Panc1 (cell line): ENCODE measurements around the gene CCM2. TPM values are rescaled to one million over a fixed set of nuclear protein-coding genes. Genes with fewer than 3 reads are reported as not detected.

Experiments used
- ATAC-seq: fragments of 200-7000 bp; cut with Tn5 transposase; 2 replicates; pipeline ENCODE4 v1.9.1; 2020; ENCODE audit warnings: mild to moderate bottlenecking, moderate library complexity
- BruUV-seq: library from RNA; stranded (reverse); fragments of 400-500 nt; replicated peaks from 2 replicates; lab custom pipeline; 2021; lab: Mats Ljungman, UMichigan
- CTCF ChIA-PET: fragments of 300-600 bp; sonication (Branson Sonifier 250); formaldehyde crosslinking; loops from one replicate; lab custom pipeline; 2022; ENCODE audit warnings: antibody characterized with exemption; lab: Charles Lee
- POLR2A ChIA-PET: fragments of 300-600 bp; sonication (Branson Sonifier 250); formaldehyde crosslinking; loops from one replicate; lab custom pipeline; 2022; ENCODE audit warnings: antibody characterized with exemption; lab: Charles Lee
- DNase-seq: peaks from one replicate; pipeline ENCODE4 v3.0.0-alpha.2; 2010; ENCODE audit warnings: low read depth, low spot score
- H3K27ac ChIP-seq: 2 replicates; pipeline ENCODE4 v1.5.1; 2011; ENCODE audit warnings: mild to moderate bottlenecking, low read length, inconsistent platforms
- H3K27me3 ChIP-seq: fragments of 200-500 bp; sonication (Bioruptor generic); 2 replicates; pipeline ENCODE4 v1.6.0; 2014; ENCODE audit warnings: low read length, inconsistent platforms; ENCODE audit not compliant: control insufficient read depth, insufficient read depth
- H3K36me3 ChIP-seq: fragments of 200-500 bp; sonication (Bioruptor generic); 2 replicates; pipeline ENCODE4 v1.5.1; 2014; ENCODE audit warnings: inconsistent platforms, mild to moderate bottlenecking, low read length, moderate library complexity; ENCODE audit not compliant: control insufficient read depth, insufficient read depth
- H3K4me1 ChIP-seq: 2 replicates; pipeline ENCODE4 v1.5.1; 2011; ENCODE audit warnings: inconsistent platforms, mild to moderate bottlenecking, low read length, moderate library complexity; ENCODE audit not compliant: control insufficient read depth, insufficient read depth
- H3K4me3 ChIP-seq, 2 experiments: 2 replicates each; pipeline ENCODE4 v1.5.1; 2011 to 2012; ENCODE audit warnings: low read depth in 2 of 2, low read length in 2 of 2, mild to moderate bottlenecking in 2 of 2, inconsistent platforms in 1 of 2, moderate library complexity in 1 of 2
- H3K9me3 ChIP-seq: fragments of 200-500 bp; sonication (Bioruptor generic); 2 replicates; pipeline ENCODE4 v1.5.1; 2014; ENCODE audit warnings: low read depth, mild to moderate bottlenecking, inconsistent platforms, low read length, moderate library complexity; ENCODE audit not compliant: control insufficient read depth, insufficient read depth
- POLR2AphosphoS5 ChIP-seq: IDR thresholded peaks from 2 replicates; pipeline ENCODE4 v1.6.1; 2012; ENCODE audit warnings: mild to moderate bottlenecking, low read depth, low read length, moderate library complexity
- SIN3A ChIP-seq: IDR thresholded peaks from 2 replicates; pipeline ENCODE4 v1.6.1; 2012; ENCODE audit warnings: low read depth, mild to moderate bottlenecking, low read length, moderate library complexity, borderline replicate concordance; ENCODE audit not compliant: insufficient read depth
- TCF7L2 ChIP-seq: IDR thresholded peaks from 2 replicates; pipeline ENCODE4 v1.6.1; 2011; ENCODE audit warnings: mild to moderate bottlenecking, low read depth, low read length, inconsistent platforms
- in situ Hi-C: cut with HindIII; loops from 2 replicates; pipeline ENCODE4 v1.10.0; 2016; ENCODE audit warnings: low sequenced_read_pairs, low pct_unique_long_range_greater_than_20kb
- intact Hi-C: fragments of 100-400 bp; cut with micrococcal nuclease; formaldehyde crosslinking; loops from one replicate; pipeline ENCODE4 v1.10.0; 2022; ENCODE audit not compliant: unreplicated experiment
- total RNA-seq: library from RNA; stranded (reverse); gene quantifications from one replicate; pipeline ENCODE4 v1.2.1, GENCODE V29; 2021; ENCODE audit not compliant: unreplicated experiment
- TF ChIP-seq, protein P1 (sequence below): fragments of 450-650 bp; IDR thresholded peaks from 2 replicates; pipeline ENCODE4 v1.5.1; 2017; ENCODE audit warnings: mild to moderate bottlenecking
- TF ChIP-seq, protein P2 (sequence below), 2 experiments: IDR thresholded peaks; 2 replicates each; pipeline ENCODE4 v1.6.1; 2011 to 2012; ENCODE audit warnings: low read depth in 2 of 2, control low read depth in 1 of 2, low read length in 1 of 2, mild to moderate bottlenecking in 1 of 2, moderate library complexity in 1 of 2; ENCODE audit not compliant: insufficient read depth in 1 of 2

Gene CCM2
- total RNA-seq, 1 experiment from 2014 or later, result 97.1 TPM

DNA sequence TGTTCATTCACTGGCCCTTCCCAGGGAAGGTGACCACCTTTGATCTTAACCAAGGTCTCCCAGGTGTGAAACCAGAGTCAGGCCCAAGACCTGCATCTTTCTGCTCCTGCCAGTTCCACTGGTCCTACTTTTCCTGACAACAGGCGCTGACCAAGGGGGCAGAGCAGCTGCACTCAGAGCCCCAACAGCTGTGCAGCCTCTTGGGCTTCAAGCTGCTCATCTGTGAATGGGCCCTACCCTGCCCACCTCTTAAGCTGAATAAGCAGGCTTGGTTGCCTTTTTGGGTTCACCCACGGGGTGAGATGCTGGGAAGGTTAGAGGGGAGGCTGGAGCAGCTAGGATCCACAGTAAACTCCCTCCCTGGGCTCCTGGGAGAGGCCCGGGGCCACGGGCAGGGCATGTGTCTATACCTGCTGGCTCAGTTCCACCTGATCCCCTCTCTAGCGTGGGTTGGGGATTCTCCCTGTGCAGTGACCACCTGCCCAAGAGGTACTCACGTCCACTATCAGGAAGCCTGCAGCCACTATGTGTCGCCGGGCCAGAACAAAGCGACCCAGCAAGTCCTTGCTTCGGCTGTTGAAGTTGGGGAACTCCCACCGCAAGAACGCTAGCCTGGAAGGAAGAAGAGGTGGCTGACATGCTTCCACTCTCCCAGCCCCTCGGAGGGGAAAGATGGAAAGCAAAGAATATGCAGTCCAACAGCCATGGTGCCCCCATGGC lies 100.9 kb downstream of the CCM2 start:
- in situ Hi-C loops, result no loop called here
- intact Hi-C loops, result loop anchor here (1.0 kb wide), 1 partner anchor 25 kb away; no protein-coding TSS in a partner anchor
- ATAC-seq, result no peak
- DNase-seq, result no peak
- H3K4me1 ChIP-seq, result no peaks in the 10 kb centered on the region
- no TSS peak for BruUV-seq
- no peak overlapping the region for H3K27ac ChIP-seq
- CTCF ChIA-PET, result no interaction called here
- no peak overlapping the region for H3K4me3 ChIP-seq
- no peak for TF ChIP-seq SIN3A
- TF ChIP-seq, protein P1, sequence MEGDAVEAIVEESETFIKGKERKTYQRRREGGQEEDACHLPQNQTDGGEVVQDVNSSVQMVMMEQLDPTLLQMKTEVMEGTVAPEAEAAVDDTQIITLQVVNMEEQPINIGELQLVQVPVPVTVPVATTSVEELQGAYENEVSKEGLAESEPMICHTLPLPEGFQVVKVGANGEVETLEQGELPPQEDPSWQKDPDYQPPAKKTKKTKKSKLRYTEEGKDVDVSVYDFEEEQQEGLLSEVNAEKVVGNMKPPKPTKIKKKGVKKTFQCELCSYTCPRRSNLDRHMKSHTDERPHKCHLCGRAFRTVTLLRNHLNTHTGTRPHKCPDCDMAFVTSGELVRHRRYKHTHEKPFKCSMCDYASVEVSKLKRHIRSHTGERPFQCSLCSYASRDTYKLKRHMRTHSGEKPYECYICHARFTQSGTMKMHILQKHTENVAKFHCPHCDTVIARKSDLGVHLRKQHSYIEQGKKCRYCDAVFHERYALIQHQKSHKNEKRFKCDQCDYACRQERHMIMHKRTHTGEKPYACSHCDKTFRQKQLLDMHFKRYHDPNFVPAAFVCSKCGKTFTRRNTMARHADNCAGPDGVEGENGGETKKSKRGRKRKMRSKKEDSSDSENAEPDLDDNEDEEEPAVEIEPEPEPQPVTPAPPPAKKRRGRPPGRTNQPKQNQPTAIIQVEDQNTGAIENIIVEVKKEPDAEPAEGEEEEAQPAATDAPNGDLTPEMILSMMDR, result no peak
- no peak for TF ChIP-seq TCF7L2
- no peak for TF ChIP-seq POLR2AphosphoS5
- TF ChIP-seq, protein P2, sequence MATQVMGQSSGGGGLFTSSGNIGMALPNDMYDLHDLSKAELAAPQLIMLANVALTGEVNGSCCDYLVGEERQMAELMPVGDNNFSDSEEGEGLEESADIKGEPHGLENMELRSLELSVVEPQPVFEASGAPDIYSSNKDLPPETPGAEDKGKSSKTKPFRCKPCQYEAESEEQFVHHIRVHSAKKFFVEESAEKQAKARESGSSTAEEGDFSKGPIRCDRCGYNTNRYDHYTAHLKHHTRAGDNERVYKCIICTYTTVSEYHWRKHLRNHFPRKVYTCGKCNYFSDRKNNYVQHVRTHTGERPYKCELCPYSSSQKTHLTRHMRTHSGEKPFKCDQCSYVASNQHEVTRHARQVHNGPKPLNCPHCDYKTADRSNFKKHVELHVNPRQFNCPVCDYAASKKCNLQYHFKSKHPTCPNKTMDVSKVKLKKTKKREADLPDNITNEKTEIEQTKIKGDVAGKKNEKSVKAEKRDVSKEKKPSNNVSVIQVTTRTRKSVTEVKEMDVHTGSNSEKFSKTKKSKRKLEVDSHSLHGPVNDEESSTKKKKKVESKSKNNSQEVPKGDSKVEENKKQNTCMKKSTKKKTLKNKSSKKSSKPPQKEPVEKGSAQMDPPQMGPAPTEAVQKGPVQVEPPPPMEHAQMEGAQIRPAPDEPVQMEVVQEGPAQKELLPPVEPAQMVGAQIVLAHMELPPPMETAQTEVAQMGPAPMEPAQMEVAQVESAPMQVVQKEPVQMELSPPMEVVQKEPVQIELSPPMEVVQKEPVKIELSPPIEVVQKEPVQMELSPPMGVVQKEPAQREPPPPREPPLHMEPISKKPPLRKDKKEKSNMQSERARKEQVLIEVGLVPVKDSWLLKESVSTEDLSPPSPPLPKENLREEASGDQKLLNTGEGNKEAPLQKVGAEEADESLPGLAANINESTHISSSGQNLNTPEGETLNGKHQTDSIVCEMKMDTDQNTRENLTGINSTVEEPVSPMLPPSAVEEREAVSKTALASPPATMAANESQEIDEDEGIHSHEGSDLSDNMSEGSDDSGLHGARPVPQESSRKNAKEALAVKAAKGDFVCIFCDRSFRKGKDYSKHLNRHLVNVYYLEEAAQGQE (IDR thresholded peaks at IDR 0.05; ENCODE audit: insufficient read depth in 1 of 2, low read depth in 2 of 2, low read length in 1 of 2), result no peak
- H3K36me3 ChIP-seq, result peaks cover 49% of the 10 kb centered on the region
- no peaks in the 10 kb centered on the region for H3K9me3 ChIP-seq
- no peaks in the 10 kb centered on the region for H3K27me3 ChIP-seq
- POLR2A ChIA-PET, result no interaction called here

DNA sequence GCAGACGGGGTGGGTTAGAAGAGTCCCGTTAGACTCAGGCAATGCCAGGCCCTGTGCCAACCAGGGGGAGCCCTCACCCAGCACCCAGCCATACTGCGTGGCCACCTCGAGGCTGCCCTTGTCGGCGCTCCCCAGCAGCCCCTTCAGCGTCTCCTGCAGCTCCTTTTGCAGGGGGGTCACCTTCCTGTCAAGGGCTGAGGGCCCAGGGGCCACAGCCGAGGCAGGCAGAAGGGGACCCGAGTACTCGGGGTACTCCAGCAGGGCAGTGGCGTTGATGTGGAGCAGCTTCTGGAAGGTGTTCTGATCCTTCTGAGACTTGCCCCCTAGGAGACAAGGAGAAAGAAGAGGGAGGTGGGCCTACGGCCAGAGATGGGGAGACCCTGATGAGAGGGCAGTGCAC lies 101.7 kb downstream of the CCM2 start:
- in situ Hi-C loops, result no loop called here
- no TSS peak for BruUV-seq
- no peak overlapping the region for H3K27ac ChIP-seq
- H3K4me1 ChIP-seq, result no peaks in the 10 kb centered on the region
- ChIA-PET CTCF (no interaction called here), POLR2A (no interaction called here)
- no peak overlapping the region for H3K4me3 ChIP-seq
- no peak for ATAC-seq
- intact Hi-C loops, result no loop called here
- H3K9me3 ChIP-seq, result no peaks in the 10 kb centered on the region
- H3K36me3 ChIP-seq, result peaks cover 52% of the 10 kb centered on the region
- TF ChIP-seq TCF7L2 (no peak), SIN3A (no peak), POLR2AphosphoS5 (no peak)
- TF ChIP-seq, protein P1, result no peak
- TF ChIP-seq, protein P2 (IDR thresholded peaks at IDR 0.05; ENCODE audit: insufficient read depth in 1 of 2, low read depth in 2 of 2, low read length in 1 of 2), result no peak
- H3K27me3 ChIP-seq, result no peaks in the 10 kb centered on the region
- no peak for DNase-seq
